ENCODE measurements around the gene SLC26A9.

SLC26A9 gene

DNA sequence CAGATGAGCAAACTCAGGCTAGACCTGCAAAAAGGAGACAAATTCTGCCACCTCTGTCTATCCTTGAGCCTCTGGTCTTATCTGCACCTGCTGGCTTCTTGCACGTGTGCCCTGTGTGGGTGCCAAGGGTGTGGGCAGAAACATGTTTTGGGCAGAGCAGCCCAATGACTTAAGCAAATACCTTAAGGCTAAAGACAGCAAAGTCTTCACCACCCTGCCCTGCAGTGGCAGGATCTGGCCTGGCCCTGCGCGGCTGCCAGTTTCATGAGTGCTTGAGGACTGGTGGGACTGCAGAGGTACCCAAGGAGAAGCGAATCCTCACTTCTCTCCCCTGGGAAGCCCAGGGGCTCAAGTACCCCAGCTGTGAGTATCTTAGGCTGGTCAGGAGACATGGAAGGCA is 3.8 kb upstream of the SLC26A9 start:
- DNase-seq (ENCODE audit: low spot score), result no peak

DNA sequence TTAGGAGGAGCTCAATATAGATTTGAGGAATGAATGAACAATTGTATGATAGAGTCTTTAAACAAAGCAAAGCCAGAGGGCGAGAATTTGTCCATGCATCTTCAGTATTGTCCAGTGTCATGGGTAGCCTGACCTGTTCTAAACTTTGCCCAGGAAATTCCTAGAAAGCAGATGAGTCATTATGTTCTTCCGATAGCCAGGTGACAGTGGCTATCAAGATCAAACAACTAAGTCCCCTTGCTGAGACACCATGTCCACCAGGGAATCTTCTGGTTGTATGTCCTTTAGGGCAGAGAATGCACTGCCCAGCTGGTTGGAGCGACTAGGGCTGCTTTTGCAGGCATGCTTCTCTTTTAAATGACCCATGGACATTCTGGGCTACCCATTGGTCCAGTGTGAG is 1.8 kb upstream of the SLC26A9 start:
- DNase-seq (ENCODE audit: low spot score), result no peak

DNA sequence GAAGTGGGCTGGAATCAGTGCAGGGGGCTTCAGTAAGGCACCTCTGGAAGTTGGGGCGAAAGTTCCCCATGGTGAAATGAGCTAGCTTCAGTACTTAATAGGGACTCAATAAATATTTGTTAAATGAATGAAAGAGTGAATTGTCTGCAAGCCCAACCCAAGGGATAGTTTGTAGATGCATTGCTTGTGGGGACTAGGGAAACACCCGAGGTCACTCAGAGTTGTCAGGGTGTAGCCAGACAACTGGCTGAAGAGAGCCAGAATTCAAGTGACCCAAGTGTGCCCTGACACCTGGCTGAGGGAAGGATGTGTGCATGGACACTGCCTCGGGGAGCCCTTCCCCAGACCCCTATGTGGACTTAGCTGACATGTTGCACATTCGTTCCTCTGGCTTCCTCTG is 1.3 kb upstream of the SLC26A9 start:
- no peak for DNase-seq (ENCODE audit: low spot score)

DNA sequence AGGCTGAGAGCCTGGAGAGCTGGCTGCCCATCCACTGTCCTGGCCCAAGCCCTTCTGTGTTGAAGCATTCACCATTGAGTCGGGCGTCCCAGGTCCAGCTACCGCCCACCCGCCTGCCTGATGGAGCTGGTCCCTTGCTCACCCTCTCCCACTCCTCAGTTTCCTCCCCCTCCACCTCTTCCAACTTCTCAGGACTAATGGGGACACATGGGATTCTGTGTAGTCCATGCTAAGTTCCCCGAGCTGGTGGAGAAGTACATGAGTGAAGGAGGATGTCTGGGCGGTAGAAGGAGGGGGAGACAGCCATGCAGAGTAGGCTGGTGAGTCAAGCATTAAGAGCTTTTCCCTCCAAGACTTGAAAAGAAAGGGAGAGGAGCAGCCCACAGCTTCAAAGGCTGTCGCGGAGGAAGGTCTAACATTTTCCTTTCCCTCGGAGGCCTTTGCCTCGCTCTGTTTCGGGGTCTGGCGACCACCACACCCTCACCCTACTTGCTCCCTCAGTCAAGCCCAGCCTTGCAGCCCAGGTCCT is 561 bp downstream of the SLC26A9 start:
- no peak for DNase-seq (ENCODE audit: low spot score)

DNA sequence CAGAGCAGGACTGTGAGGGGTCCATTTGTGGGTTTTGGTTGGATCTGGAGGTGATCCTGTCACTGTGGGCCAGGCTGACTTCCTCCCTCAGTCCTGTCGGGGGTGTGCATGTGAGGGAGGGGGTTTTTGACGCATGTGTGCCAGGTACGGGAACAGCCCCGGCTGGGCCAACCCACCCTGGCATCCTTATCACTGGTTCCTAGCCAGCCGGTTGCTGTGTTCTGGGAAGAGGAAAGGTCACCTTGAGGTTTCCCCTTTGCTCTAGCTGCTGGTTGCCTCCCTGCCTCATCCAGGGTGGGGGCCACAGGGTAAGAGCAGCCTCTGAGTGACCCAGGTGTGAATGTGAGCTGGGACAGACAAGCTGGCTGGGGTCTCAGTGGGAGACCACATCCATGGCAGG is 2.5 kb downstream of the SLC26A9 start:
- no peak for DNase-seq (ENCODE audit: low spot score)

DNA sequence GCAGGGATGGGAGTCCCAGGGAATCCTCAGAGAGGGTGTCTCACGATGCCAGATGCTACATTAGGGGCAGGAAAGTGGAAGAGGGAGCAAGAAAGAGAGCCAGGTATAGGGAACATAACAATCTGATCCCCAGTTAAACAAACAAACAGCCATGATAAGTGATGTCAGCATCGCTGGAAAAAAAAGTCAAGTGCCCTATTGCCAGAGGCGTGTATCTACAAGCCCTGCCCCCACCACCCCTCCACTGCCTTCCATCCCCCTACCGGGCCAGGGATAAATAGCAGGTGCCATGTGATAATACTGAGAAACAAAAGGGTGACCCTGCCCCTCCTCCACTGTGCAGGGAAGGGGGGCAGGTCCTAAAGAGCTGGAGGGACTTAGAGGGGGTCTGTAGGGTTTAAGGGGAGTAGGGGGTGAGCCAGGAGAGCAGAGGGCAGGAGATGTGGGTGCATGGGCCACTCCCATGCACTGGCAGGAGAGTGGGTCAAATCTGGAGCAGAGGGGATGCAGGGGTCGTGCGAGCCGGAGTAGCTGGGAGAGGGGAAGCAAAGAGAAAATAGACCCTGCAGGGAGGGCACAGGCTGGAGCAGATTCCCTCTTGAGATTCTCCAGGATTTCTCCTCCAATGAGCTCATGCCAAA is 3.4 kb downstream of the SLC26A9 start:
- DNase-seq (ENCODE audit: low spot score), result no peak

DNA sequence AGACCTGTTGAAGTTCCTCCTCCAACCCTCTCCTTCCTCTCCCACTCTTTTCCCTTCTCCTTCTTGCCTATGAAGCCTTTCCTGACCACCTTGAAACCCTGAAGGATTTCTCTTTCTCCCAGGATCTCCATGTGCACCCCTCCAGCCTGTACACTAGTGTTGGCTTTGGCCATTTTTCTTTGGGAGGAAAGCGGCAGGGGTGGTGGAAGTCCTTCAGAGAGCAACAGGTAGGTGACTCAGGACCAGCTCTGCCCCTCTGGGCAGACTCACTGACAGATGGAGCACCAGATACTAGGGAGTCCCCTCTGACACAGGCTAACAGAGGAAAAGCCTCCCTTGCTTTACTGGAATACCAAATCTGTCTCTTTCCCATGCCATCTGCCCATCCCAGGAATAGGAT is 4.6 kb downstream of the SLC26A9 start:
- DNase-seq (ENCODE audit: low spot score), result no peak

DNA sequence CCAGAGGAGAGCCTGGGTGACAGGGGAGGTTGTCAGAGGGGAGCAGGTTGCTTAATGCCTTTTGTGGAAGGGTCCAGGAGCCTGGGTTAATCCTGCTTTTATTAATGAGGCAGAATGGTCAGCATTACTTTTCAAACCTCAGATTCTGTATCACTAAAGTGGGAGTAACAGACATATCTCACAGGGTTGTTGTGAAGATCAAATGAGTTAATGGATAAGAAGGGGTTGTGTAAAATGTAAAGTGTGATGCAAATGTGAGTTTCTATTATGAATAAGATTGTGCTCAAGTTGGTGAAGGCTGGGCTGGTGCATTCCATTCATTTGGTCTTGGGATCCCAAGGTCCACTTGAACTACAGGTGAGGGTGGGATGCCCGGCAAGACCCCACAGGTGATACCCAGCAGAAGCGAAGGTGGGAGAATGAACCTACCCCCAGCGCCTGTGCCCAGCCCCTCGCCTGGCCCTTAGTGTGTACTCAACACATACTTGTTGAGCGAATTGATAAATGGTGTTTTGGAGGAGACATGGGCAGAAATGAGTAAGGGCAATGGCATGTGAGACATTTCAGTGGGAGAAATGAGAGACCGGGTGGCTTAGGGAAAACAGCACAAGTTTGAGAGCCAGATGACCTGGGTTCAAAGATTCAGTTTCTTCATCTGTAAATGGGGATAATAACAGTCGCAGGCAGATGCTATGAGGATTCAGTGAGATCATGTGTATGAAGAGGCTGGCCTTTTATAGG is 6.2 kb downstream of the SLC26A9 start:
- no peak for DNase-seq (ENCODE audit: low spot score)

DNA sequence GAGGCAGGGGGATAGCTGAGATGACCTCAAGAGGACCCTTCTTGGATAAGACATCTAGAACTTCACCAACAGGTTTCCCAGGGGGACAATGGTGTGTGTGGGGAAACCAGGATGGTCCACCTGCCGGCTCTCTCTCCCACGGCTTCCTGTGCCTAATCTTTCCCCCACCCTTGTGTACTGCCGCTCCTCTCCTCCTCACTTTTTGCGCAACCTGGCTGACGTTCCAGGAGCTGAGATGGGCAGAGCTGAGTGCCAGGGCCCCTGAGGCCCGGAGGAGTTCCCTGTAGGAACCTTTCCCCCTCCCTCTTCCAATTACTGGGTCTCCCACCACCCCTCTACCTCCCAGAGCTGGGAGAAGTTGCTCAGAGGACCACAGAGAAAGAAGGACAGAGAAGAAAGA is 6.9 kb downstream of the SLC26A9 start:
- no peak for DNase-seq (ENCODE audit: low spot score)

DNA sequence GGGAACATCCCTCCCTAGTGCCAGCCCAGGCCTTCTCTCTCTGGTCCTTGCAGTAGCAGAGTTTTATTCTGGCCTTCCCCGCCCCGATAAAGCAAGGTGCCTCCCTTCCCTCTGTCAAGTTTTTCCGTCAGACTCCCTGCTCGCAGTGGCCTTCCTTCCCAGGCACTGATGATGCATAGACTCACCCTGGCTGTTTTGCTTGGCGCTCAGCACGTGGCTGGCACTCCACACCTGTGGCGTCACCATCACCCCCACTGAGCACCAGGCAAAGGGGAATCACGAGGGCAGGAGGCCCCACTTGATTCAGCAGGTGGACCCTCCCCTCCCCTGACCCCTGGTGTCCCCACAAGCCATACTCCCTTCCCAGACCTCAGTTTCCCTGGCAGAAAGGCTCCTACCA is 7.4 kb downstream of the SLC26A9 start:
- no peak for DNase-seq (ENCODE audit: low spot score)

DNA sequence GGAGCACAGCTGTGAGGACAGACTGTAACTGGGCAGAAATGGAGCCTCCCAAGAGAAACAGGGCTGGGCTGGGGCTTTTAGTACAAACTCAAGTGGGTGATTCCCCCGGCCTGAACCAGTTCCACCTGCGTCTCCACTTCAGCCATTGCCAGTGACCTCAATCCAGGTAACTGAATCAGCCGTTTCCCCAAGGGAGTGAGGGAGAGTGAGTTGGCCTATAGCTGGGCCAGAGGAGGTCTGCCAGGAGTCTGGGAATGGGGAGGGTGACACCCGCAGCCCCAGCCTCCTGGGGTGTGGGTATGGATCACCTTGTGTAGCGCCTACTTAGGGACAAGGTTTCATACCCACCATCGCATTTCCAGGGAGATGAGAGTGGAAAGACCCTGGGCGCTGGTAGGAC is 8.5 kb downstream of the SLC26A9 start:
- DNase-seq (ENCODE audit: low spot score), result no peak

DNA sequence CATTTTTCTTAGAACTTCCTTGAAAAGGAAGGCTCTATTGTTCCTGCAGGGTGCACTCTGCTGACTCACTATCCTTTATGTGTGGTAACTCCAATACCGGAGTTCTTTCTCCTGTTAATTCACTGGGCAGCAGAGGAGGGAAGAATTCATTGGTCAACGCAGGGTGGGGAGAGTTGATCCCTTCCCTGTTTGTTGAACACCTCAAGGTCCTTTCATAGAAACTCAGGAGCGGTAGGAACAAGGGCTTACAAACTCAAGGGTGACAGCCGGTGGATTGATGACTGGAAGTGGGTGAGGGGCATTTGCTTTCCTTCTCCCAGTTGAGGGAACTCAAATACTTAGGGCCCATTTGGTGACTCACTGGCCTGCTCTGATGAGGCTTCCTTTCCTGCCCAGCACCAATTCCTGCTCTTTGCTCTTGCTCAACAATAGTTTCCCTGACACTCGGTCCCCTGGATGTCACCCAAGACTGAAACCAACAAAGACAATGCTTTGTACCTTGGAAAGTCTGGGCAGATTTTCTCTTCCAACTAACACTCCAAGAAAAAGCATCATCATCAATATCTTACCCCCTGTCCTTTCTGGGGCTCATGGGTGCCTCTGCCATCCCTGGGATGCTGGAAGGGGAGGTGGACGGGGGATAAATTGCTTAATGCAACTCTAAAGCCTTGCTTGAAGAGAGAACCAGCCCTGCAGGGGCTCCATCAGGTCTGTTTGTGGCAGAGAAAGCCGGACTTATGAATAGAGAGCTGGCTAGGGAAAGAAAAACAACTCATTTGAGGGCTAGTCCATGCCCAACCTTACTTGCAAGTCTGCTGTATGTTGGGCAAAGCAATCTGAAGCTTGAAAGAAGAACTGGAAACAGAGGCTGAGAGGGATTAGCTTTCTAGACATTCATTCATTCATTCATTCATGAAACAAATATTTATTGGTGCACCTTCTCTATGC is 9.3 kb downstream of the SLC26A9 start:
- no peak for DNase-seq (ENCODE audit: low spot score)

DNA sequence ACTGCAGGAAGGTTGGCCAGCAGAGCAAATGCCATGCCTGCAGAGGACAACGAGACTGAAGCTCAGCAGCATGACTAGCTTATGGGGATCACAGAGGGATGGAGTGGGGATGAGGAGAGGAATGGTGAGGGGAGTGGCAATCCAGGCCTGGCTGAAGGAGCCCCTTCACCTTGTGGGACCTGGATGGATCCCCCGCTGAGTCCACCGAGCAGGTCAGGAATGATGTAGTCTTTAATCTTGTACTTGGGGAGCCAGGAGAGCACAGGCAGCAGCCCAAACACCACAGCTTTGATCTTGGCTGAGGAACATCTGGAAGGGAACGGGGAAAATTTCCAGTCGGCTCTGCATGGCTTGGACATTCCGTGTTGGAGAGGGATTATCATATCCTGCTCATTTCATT is 10.5 kb downstream of the SLC26A9 start:
- no peak for DNase-seq (ENCODE audit: low spot score)

DNA sequence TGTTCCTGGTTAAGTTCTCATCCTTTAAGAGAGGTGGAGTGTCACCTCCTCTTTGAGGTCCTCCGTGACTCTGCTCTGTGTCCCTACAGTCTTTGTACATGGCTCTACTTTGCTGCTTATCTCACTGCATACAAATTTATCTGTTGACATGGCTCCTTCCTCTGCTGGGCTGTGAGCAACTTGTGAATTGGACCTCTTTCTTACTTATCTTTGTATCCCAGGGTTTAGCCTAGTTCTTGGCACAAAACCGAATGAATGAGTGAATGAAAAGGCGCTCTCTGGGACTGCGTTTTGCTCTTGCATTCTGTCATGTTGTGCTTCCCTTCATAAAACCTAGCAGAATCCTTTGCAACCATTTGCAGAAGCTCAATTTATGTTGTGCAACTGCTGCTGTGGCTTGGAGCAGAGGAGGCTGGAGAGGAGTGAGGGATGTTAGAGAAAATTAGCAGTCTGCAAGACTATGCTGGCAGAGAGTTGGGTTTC is 12.4 kb downstream of the SLC26A9 start:
- DNase-seq (ENCODE audit: low spot score), result no peak

DNA sequence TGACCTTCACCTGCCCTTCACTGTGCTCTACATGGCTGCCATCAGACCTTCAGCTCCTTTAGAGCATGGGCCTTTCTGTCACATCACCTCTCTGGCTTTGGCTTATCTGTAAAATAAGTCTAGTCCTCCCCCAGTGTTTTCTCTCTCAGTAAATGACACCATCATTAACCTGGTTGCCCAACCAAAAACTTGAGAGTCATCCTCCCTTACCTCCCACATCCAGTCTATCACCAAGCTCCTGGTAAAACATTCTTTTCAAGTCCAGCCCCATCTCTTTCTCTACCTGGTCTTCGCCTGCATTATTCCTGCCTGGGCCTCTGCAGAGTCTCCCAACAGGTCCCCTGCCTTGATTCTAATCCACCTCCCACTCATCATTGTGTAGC is 13.1 kb downstream of the SLC26A9 start:
- DNase-seq (ENCODE audit: low spot score), result no peak

DNA sequence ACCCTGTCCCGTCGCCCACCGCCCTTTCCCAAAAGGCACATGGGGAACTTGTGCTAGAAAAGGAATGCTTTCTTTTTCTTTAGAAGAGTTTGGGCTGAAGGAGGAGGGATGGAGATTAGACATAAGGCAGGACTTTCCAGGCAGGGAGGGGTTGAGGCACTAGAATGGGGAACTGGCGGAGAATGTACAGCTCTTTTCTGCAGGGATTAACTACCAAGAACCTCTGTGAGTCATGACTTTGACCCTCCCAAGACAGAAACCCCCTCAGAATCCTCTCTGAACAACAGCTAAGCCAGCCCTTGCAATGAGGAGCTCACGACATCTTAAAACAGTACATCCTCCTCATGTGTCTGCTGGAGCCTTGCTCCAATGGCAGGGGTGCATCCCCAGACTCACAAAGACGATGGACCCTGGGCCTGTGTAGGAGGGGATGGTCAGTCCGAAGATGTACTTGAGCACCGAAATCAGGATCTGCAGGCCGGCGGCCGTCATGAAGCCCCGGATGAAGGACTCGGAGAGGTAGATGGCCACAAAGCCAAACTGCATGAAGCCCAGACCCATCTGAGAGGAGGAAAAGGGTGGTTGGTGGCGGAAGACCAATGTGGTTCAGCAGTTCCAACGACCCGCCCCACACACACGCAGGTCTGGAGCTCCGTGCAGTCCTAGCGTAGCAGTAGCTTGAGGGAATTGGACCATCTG is 13.6 kb downstream of the SLC26A9 start:
- DNase-seq (ENCODE audit: low spot score), result no peak

DNA sequence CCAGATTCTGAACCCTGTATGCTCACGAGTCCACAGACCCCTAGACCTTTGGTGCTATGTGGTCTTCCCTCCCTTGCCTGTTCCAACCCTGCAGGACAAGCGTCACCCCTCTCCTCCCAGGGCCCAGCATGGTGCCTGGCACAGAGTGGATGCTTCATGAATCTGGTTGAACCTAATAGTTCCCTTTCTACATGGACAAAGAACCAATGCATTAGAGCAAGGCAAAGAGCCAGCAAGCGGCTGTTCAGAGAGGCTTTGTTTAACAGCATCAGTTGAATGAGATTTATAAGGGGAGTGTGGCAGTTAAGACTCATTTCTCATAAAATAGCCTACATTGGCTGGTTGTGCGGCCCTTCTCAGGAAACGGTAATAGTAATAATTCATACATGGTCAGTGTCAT is 14.9 kb downstream of the SLC26A9 start:
- DNase-seq (ENCODE audit: low spot score), result peak; percentile 96

DNA sequence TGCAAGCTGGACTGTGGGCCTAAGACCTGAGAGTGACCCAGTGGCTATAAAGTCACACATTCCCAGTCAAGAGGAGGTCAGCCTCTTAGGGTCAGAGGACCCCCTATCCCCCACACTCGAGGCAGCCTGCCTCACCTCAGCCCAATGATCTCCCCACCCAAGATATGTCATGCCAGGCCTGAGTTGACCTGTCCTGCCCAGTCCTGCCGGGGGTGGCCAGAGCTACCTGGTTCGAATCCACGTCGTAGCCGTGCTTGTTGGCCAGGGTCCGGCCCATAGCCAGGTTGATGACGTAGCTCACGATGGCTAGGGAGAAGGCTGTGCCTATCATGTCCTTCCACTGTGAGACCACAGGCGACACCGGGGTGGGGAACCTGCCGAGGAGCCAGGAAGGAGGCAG is 15.6 kb downstream of the SLC26A9 start:
- no peak for DNase-seq (ENCODE audit: low spot score)

DNA sequence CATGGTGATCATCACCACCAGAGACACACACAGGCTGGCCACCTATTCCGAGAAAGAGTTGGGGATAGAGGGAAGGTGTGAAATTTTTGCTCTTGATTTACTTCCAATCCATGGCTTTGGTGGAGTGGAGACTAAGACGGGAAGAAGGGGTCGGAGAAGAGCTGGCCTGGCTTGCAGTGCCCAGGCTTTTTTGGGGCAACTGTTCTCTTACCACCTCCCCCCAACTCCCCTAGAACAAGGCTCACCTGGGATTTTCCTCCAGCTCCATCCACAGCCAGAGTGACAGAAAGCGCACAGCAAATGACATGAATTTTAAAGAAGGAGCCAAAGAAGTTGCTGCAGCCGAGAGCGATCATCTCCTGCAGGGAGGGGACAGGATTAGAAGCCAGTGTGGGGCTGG is 16.0 kb downstream of the SLC26A9 start:
- DNase-seq (ENCODE audit: low spot score), result no peak

DNA sequence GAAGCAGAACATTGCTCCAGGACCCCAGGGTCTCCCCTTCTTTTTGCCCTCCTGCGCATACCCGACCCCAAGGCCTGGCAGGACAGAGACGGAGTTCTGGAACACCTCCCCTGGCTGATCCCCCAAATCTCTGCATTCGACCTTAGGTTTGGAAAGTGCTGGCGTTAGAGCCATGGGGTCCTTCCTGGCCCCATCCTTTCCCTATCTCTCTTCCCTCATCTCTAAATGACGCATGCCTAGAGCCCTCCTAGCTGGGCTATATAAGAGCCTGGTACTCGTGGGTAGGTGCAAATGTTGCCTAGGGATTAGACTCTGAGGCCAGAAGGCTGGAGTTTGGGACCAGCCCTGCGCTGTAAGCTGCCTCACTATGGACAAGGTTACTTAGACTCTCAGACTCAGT is 16.6 kb downstream of the SLC26A9 start:
- DNase-seq (ENCODE audit: low spot score), result no peak

DNA sequence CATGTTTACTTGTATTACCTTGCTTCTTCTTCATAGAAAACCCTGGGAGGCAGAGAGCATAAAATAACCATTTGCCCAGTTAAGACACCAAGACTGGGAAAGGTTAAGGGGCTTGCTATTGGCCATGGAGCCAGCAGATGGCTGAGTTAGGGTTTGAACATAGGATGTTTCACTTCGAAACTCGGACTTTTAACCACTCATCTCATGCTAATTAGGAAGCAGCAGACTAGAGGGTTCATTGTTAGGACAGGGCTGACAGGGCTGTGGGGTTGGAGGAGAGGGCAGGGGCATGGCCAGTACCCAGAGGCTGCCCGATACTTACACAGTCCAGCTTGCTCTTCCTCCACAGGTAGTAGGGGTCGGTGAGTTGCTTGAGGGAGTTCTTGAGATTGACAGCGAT is 17.0 kb downstream of the SLC26A9 start:
- DNase-seq (ENCODE audit: low spot score), result no peak

DNA sequence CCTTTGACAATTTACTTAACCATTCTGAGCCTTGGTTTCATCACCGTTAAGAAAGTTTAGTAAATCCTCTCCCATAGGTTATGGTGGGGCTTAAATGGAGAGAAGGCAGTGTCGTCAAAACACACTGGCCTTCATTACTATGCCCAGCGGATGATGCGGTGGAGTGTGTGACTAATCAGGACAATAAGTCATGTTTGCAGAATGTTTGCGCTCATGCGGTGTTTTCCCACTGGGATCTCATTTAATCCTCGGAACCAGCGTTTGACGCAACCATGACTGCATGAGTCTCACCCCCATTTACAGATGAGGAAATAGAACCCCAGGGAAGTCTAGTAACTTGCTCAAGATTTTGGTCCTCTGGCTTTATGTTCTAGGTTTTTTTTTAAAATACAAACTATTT is 17.5 kb downstream of the SLC26A9 start:
- no peak for DNase-seq (ENCODE audit: low spot score)
